ENCODE data around the gene HSFX3.
"Not testable (repeated sequence)": the region's sequence is repeated elsewhere in the genome, so short reads cannot be mapped to it uniquely, and the experiment has no call there.

The HSFX3 gene

DNA sequence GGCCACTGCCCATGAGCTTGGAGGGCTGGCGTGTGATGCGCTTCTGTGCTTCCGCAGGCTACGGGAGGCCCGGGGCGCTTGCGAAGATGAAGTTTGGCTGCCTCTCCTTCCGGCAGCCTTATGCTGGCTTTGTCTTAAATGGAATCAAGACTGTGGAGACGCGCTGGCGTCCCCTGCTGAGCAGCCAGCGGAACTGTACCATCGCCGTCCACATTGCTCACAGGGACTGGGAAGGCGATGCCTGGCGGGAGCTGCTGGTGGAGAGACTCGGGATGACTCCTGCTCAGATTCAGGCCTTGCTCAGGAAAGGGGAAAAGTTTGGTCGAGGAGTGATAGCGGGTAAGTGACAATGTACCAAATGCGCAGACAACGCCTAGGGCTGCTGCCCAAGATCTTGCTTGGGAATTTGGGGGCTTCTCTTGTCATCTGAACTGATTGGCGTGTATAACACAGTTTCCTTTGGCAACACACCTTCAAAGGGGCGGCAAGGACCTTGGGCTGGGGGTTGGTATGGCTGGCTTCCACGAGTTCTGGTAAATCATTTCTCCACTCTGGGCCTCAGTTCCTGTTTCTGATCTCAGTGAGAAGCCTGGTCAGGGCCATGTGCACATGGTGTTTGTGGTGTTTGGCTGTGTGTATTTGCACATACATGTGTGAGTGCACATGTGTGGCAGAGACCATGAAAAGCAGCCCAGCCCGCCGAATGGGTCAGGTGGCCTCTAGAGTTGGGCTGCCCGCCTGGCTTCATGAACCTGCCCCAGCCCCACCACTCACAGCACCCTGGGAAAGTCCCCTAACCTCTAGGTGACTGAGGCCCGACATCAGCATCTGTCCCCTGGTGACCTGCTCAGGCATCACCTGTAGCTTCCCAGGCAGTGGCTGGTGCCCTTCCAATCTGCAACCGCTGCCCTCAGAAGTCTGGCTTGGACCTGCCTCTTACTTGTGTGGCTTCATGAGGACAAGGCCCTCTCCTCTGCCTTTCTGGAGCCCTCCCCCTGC lies 3.9 kb downstream of the HSFX3 start:
- H3K4me2 ChIP-seq (ENCODE audit: low read depth, low read length); H3K36me3 ChIP-seq (replicated peaks; ENCODE audit: insufficient read depth, low read length); DNase-seq; H3K4me1 ChIP-seq (ENCODE audit: low read length); H3K4me3 ChIP-seq (ENCODE audit: low read length); H3F3A ChIP-seq (ENCODE audit: insufficient read depth, low read length); H3K27ac ChIP-seq (ENCODE audit: low read length); H3K9me3 ChIP-seq (replicated peaks; ENCODE audit: insufficient read depth, low read length); H3K9me2 ChIP-seq (replicated peaks; ENCODE audit: insufficient read depth, low read length); H3K27me3 ChIP-seq (replicated peaks; ENCODE audit: insufficient read depth, low read length); H2AFZ ChIP-seq (ENCODE audit: low read length); H4K20me1 ChIP-seq (ENCODE audit: insufficient read depth, low read length); H3K79me2 ChIP-seq (ENCODE audit: low read length); H3K9ac ChIP-seq (ENCODE audit: low read length): not testable (repeated sequence)

DNA sequence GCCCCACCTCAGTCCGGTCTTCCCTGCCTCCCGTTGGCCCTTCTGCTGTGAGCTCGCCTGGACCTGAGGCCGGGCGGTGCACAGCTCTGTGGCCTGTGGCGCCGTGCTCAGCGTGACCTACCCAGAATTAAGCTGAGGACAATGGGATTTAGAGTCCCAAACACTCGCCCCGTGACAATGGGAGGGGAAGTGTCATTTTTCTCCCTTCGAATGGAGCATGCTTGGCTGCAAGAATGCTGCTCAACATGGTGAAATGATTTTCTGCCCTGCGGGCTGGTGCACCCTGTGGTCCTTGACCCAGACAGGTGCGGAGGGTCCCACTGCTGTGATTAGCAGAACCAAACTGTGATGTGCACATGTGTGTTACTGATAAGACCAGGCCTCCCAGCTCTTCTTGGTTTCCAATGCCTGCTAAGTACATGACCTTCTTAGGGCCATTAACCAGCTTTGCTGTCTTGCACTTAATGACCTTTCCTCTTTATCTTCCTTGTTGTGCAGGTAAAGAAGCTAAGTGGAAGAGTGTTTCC lies 8.1 kb downstream of the HSFX3 start:
- Histone ChIP-seq H3K79me2 (ENCODE audit: low read length) (peaks cover 7% of the 10 kb centered on the region; the same call in 1 of the 2 replicates), H3K4me1 (ENCODE audit: low read length) (no peaks in the 10 kb centered on the region), H4K20me1 (ENCODE audit: insufficient read depth, low read length) (no peaks in the 10 kb centered on the region), H3F3A (ENCODE audit: insufficient read depth, low read length) (0 out of 2 replicates have a peak, but pooled peaks cover 4% of the 10 kb centered on the region), H3K4me3 (ENCODE audit: low read length) (peak overlapping the region; percentile 83), H3K36me3 (replicated peaks; ENCODE audit: insufficient read depth, low read length) (no peaks in the 10 kb centered on the region), H3K4me2 (ENCODE audit: low read depth, low read length) (peak overlapping the region; percentile 66), H3K27ac (ENCODE audit: low read length) (peak overlapping the region; percentile 98), H3K27me3 (replicated peaks; ENCODE audit: insufficient read depth, low read length) (no peaks in the 10 kb centered on the region), H3K9me2 (replicated peaks; ENCODE audit: insufficient read depth, low read length) (no peaks in the 10 kb centered on the region), H3K9ac (ENCODE audit: low read length) (peak overlapping the region; percentile 96), H2AFZ (ENCODE audit: low read length) (peak overlapping the region; percentile 55), H3K9me3 (replicated peaks; ENCODE audit: insufficient read depth, low read length) (no peaks in the 10 kb centered on the region)
- DNase-seq = no peak
- TF ChIP-seq EZH2phosphoT487 (IDR thresholded peaks at IDR 0.05; ENCODE audit: low read length) = no peak
- no peak for TF ChIP-seq EZH2 (optimal IDR thresholded peaks at IDR 0.05; ENCODE audit: low read depth, low read length)
- TF ChIP-seq, protein P1, sequence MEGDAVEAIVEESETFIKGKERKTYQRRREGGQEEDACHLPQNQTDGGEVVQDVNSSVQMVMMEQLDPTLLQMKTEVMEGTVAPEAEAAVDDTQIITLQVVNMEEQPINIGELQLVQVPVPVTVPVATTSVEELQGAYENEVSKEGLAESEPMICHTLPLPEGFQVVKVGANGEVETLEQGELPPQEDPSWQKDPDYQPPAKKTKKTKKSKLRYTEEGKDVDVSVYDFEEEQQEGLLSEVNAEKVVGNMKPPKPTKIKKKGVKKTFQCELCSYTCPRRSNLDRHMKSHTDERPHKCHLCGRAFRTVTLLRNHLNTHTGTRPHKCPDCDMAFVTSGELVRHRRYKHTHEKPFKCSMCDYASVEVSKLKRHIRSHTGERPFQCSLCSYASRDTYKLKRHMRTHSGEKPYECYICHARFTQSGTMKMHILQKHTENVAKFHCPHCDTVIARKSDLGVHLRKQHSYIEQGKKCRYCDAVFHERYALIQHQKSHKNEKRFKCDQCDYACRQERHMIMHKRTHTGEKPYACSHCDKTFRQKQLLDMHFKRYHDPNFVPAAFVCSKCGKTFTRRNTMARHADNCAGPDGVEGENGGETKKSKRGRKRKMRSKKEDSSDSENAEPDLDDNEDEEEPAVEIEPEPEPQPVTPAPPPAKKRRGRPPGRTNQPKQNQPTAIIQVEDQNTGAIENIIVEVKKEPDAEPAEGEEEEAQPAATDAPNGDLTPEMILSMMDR (IDR thresholded peaks at IDR 0.05; ENCODE audit: low read length) = no peak

- peak within 1 kb of the TSS; percentile 65 for H2AFZ ChIP-seq (ENCODE audit: low read length)
- peak; percentile 96 for DNase-seq
- no peaks in the 10 kb centered on the region for H3K27me3 ChIP-seq (replicated peaks; ENCODE audit: insufficient read depth, low read length)
- H3F3A ChIP-seq (ENCODE audit: insufficient read depth, low read length) = 0 out of 2 replicates have a peak, but pooled peaks cover 4% of the 10 kb centered on the region
- H3K4me2 ChIP-seq (ENCODE audit: low read depth, low read length) = peak within 1 kb of the TSS; percentile 66
- no peaks in the 10 kb centered on the region for H4K20me1 ChIP-seq (ENCODE audit: insufficient read depth, low read length)
- H3K27ac ChIP-seq (ENCODE audit: low read length) = peak within 1 kb of the TSS; percentile 98
- peak within 1 kb of the TSS; percentile 96 for H3K9ac ChIP-seq (ENCODE audit: low read length)
- no peaks in the 10 kb centered on the region for H3K9me3 ChIP-seq (replicated peaks; ENCODE audit: insufficient read depth, low read length)
- H3K79me2 ChIP-seq (ENCODE audit: low read length) = peaks cover 7% of the 10 kb centered on the region; the same call in 1 of the 2 replicates
- peak within 1 kb of the TSS; percentile 83 for H3K4me3 ChIP-seq (ENCODE audit: low read length)
- no peaks in the 10 kb centered on the region for H3K9me2 ChIP-seq (replicated peaks; ENCODE audit: insufficient read depth, low read length)
- H3K36me3 ChIP-seq (replicated peaks; ENCODE audit: insufficient read depth, low read length) = no peaks in the 10 kb centered on the region
- no peak for TF ChIP-seq EZH2 (optimal IDR thresholded peaks at IDR 0.05; ENCODE audit: low read depth, low read length)
- TF ChIP-seq EZH2phosphoT487 (IDR thresholded peaks at IDR 0.05; ENCODE audit: low read length) = no peak
- TF ChIP-seq, protein P1 (IDR thresholded peaks at IDR 0.05; ENCODE audit: low read length) = no peak
- no peaks in the 10 kb centered on the region for H3K4me1 ChIP-seq (ENCODE audit: low read length)
These were observed 8.9 kb downstream of the HSFX3 start, which contains the start of gene EOLA1 for GRCh38 chrX:149540621-149541520. TSS of gene EOLA1 (plus strand) at chrX:149541012. CDS start at chrX:149545631, 4,619 bp downstream.

Measured in MM.1S (cell line).